GM18511 (cell line): ENCODE measurements around the gene ADAM12.
"Not testable (repeated sequence)": the region's sequence is repeated elsewhere in the genome, so short reads cannot be mapped to it uniquely, and the experiment has no call there.

Experiments
- ATAC-seq: cut with Tn5 transposase; IDR thresholded peaks from one replicate; pipeline ENCODE4 v1.9.1; 2021; ENCODE audit warnings: mild to moderate bottlenecking, moderate library complexity; ENCODE audit not compliant: unreplicated experiment

Gene ADAM12

GRCh38 chr10:126066456-126066855, 321.8 kb downstream of the ADAM12 start:
- ATAC-seq = no peak

- ATAC-seq = no peak
Measured at GRCh38 chr10:126065751-126066377, 322.4 kb downstream of the ADAM12 start.

- no peak for ATAC-seq
Measured at GRCh38 chr10:126064512-126064911, 323.8 kb downstream of the ADAM12 start.

- no peak for ATAC-seq
Measured at GRCh38 chr10:126063353-126063791, 324.9 kb downstream of the ADAM12 start.

- ATAC-seq = no peak
Measured at GRCh38 chr10:126062131-126063032, 325.9 kb downstream of the ADAM12 start.

GRCh38 chr10:126061526-126061925, 326.8 kb downstream of the ADAM12 start:
- no peak for ATAC-seq

- no peak for ATAC-seq
Measured at GRCh38 chr10:126060261-126060931, 327.9 kb downstream of the ADAM12 start.

- no peak for ATAC-seq
Measured at GRCh38 chr10:126059076-126059826, 329.0 kb downstream of the ADAM12 start.

GRCh38 chr10:126058507-126058906, 329.8 kb downstream of the ADAM12 start:
- ATAC-seq = no peak

- no peak for ATAC-seq
Measured at GRCh38 chr10:126058104-126058503, 330.2 kb downstream of the ADAM12 start.

GRCh38 chr10:126057494-126057893, 330.8 kb downstream of the ADAM12 start:
- ATAC-seq = no peak

GRCh38 chr10:126054191-126054590, 334.1 kb downstream of the ADAM12 start:
- no peak for ATAC-seq

- no peak for ATAC-seq
Measured at GRCh38 chr10:126052171-126052570, 336.1 kb downstream of the ADAM12 start.

- no peak for ATAC-seq
Measured at GRCh38 chr10:126049759-126050700, 338.2 kb downstream of the ADAM12 start.

GRCh38 chr10:126047749-126048148, 340.5 kb downstream of the ADAM12 start:
- not testable (repeated sequence) for ATAC-seq

- ATAC-seq = no peak
Measured at GRCh38 chr10:126046831-126047230, 341.4 kb downstream of the ADAM12 start.

GRCh38 chr10:126045861-126046260, 342.4 kb downstream of the ADAM12 start:
- no peak for ATAC-seq

GRCh38 chr10:126043389-126043788, 344.9 kb downstream of the ADAM12 start:
- ATAC-seq = no peak

GRCh38 chr10:126042906-126043305, 345.4 kb downstream of the ADAM12 start:
- no peak for ATAC-seq

- ATAC-seq = no peak
Measured at GRCh38 chr10:126042354-126042753, 345.9 kb downstream of the ADAM12 start.
